K562 (cell line): ENCODE data around the gene FAM20B. TPM values are rescaled to one million over a fixed set of nuclear protein-coding genes. Genes with fewer than 3 reads are reported as not detected.
A peak's percentile ranks its signal among the peaks of the same experiment; 100 is the strongest.

Experiments used
- CHD4 ChIP-seq: fragments of 200-600 bp; sonication (generic); IDR thresholded peaks from 3 replicates; pipeline ENCODE4 v1.6.1; 2012; ENCODE audit warnings: low read depth, mild to moderate bottlenecking, mixed read lengths, low read length, inconsistent platforms; ENCODE audit not compliant: insufficient read depth, insufficient replicate concordance, poor library complexity, severe bottlenecking
- CTBP1 ChIP-seq: fragments of 450-650 bp; IDR thresholded peaks from 2 replicates; pipeline ENCODE4 v1.6.1; 2016; ENCODE audit warnings: borderline replicate concordance
- DDX20 ChIP-seq: fragments of 450-650 bp; IDR thresholded peaks from 2 replicates; pipeline ENCODE4 v1.6.1; 2016; ENCODE audit warnings: missing genetic modification characterization, low read depth, mild to moderate bottlenecking, missing compliant biosample characterization, moderate library complexity
- GATAD2B ChIP-seq: fragments of 450-650 bp; IDR thresholded peaks from 2 replicates; pipeline ENCODE4 v1.6.1; 2017; ENCODE audit warnings: mild to moderate bottlenecking, borderline replicate concordance
- HEY1 ChIP-seq: fragments of 250-450 bp; sonication (Bioruptor Pico); IDR thresholded peaks from 2 replicates; pipeline ENCODE4 v1.5.0; 2020; ENCODE audit warnings: mild to moderate bottlenecking, moderate library complexity, borderline replicate concordance
- KDM4B ChIP-seq, 2 experiments: fragments of 450-650 bp in 1 of 2; sonication (generic) in 1 of 2; IDR thresholded peaks; 2 replicates each; pipeline ENCODE4 v1.6.1; 2016 to 2017; ENCODE audit warnings: borderline replicate concordance in 2 of 2, antibody characterized with exemption in 1 of 2, low read depth in 1 of 2, mild to moderate bottlenecking in 1 of 2
- KLF16 ChIP-seq: IDR thresholded peaks from 2 replicates; pipeline ENCODE4 v1.6.1; 2016; ENCODE audit warnings: antibody characterized with exemption
- LARP7 ChIP-seq: fragments of 450-650 bp; IDR thresholded peaks from 2 replicates; pipeline ENCODE4 v1.6.1; 2016
- NUFIP1 ChIP-seq: fragments of 450-650 bp; IDR thresholded peaks from 2 replicates; pipeline ENCODE4 v1.6.1; 2018; ENCODE audit not compliant: partially characterized antibody
- PHF8 ChIP-seq: fragments of 200-600 bp; sonication (generic); IDR thresholded peaks from 2 replicates; pipeline ENCODE4 v1.6.1; 2012; ENCODE audit warnings: mixed run types, mild to moderate bottlenecking, inconsistent platforms, low read length, moderate library complexity, borderline replicate concordance
- POLR2B ChIP-seq: fragments of 450-650 bp; IDR thresholded peaks from 2 replicates; pipeline ENCODE4 v1.6.1; 2018; ENCODE audit warnings: low read depth; ENCODE audit not compliant: partially characterized antibody
- RBM39 ChIP-seq: fragments of 200-400 bp; formaldehyde crosslinking; optimal IDR thresholded peaks from 2 replicates; pipeline ENCODE3; 2018; ENCODE audit warnings: low read depth, low read length
- SAFB ChIP-seq: fragments of 200-400 bp; formaldehyde crosslinking; IDR thresholded peaks from 2 replicates; pipeline ENCODE4 v1.6.1; 2017; ENCODE audit warnings: low read depth, low read length, borderline replicate concordance
- SOX6 ChIP-seq: fragments of 450-650 bp; IDR thresholded peaks from 2 replicates; pipeline ENCODE4 v1.6.1; 2014; ENCODE audit warnings: mild to moderate bottlenecking
- TARDBP ChIP-seq: fragments of 450-650 bp; IDR thresholded peaks from 2 replicates; pipeline ENCODE4 v1.6.1; 2016
- ZBTB17 ChIP-seq: fragments of 450-650 bp; formaldehyde crosslinking; IDR thresholded peaks from 2 replicates; pipeline ENCODE4 v1.4.0; 2020; ENCODE audit warnings: mild to moderate bottlenecking
- ZKSCAN8 ChIP-seq: fragments of 200-800 bp; sonication (Bioruptor generic); IDR thresholded peaks from 2 replicates; pipeline ENCODE4 v1.6.1; 2016; ENCODE audit warnings: missing genetic modification characterization, missing compliant biosample characterization
- ZNF174 ChIP-seq: fragments of 250-450 bp; sonication (Bioruptor Pico); IDR thresholded peaks from 2 replicates; pipeline ENCODE4 v1.4.0; 2020; ENCODE audit warnings: mild to moderate bottlenecking
- ZNF239 ChIP-seq: fragments of 250-450 bp; sonication (Bioruptor Pico); IDR thresholded peaks from 2 replicates; pipeline ENCODE4 v1.4.0; 2020; ENCODE audit warnings: mild to moderate bottlenecking
- ZNF79 ChIP-seq: fragments of 250-450 bp; sonication (Bioruptor Pico); IDR thresholded peaks from 2 replicates; pipeline ENCODE4 v1.4.0; 2020; ENCODE audit warnings: low read depth, mild to moderate bottlenecking, moderate library complexity
- polyA plus RNA-seq, 8 experiments: library from polyadenylated mRNA; depleted of rRNA in 4 of 8; stranded (reverse) in 5 of 8; unstranded in 3 of 8; fragments of >200 nt; fragmentation: Nextera tagmentation in 2 of 8; fragmentation: Illumina TruSeq in 1 of 8; extraction: Ambion mirVana in 2 of 8; extraction: Trizol in 1 of 8; gene quantifications; 2 replicates each; pipeline versions ENCODE4 v1.2.1 to v1.2.3, GENCODE V29; 2011 to 2014; ENCODE audit warnings: inconsistent platforms in 1 of 8, missing spikeins in 1 of 8
- total RNA-seq, 7 experiments: library from RNA; depleted of rRNA in 6 of 7; stranded (reverse); fragments of >200 nt in 6 of 7; fragmentation: Illumina TruSeq in 2 of 7; extraction: Trizol in 2 of 7; gene quantifications; 2 replicates each; pipeline versions ENCODE4 v1.2.1 to v1.2.3, GENCODE V29; 2011 to 2021; ENCODE audit warnings: low replicate concordance in 1 of 7
- TF ChIP-seq, protein P1 (sequence below): fragments of 250-450 bp; sonication (Bioruptor Pico); IDR thresholded peaks from 2 replicates; pipeline ENCODE4 v1.5.0; 2022; ENCODE audit warnings: mild to moderate bottlenecking
- TF ChIP-seq, protein P2 (sequence below), 3 experiments: fragments of 200-800 bp in 1 of 3; sonication (Bioruptor generic) in 1 of 3; sonication (generic) in 1 of 3; formaldehyde crosslinking in 1 of 3; IDR thresholded peaks; 2 replicates each; pipeline versions ENCODE4 v1.6.1 to v1.8.0; 2016 to 2022; ENCODE audit warnings: mild to moderate bottlenecking in 2 of 3, missing compliant biosample characterization in 2 of 3, missing genetic modification characterization in 2 of 3, missing genetic modification reagents in 1 of 3
- TF ChIP-seq, protein P3 (sequence below): sonication (generic); formaldehyde crosslinking; IDR thresholded peaks from 2 replicates; pipeline ENCODE4 v1.9.0; 2022; ENCODE audit warnings: mild to moderate bottlenecking, missing genetic modification reagents
- TF ChIP-seq, protein P4 (sequence below): fragments of 250-450 bp; sonication (Bioruptor Pico); IDR thresholded peaks from 2 replicates; pipeline ENCODE4 v1.8.0; 2021; ENCODE audit warnings: borderline replicate concordance, mild to moderate bottlenecking, moderate library complexity; ENCODE audit not compliant: poor library complexity, severe bottlenecking

FAM20B gene
- total and polyA plus RNA-seq, 9 of the 15 experiments (the other 6 are each of a cell fraction or from before 2014, with no cell fraction given), result 7.2 to 67.5 (median 42.9) TPM

DNA sequence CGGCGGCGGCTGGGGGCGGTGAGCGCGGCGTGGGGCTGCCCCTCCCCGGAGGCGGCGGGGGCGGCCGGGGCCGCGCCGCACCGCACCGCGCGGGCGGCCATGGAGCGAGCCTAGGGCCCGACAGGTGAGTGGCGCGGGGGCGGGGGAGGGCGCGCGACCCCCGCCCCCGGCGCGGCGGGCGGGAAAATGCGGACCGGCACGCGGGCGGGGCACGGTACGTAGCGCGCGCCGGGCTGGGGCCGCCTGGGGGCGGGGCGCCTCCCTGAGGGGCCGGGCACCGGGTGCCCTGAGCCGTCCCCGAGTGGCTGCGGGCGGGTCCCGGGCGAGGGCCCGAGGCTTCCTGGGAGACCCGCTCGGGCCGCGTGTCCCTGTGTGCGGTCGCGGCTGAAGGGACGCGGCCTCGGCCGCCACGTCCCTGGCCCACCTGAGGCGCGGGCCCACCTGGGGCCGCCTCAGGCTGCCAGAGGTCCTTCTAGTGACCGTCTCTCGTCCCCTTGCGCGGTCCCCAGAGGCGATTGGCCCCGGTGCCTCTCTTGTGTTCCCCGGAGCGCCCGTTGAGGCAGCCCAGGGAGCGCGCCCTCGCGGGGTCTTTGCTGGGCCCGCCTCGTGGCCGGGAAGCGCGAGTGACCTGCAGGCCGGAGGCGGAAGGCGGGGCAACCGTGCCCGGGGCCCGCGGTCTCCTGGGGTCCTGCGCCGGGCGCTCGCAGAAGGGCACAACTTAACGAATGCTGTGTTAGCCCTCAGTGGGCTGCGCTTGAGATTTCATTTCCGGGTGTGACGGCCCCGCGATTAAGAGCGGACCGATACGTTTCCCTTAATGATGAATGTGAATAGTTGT, 500 bp downstream of the FAM20B start (continued):
- TF ChIP-seq KDM4B (IDR thresholded peaks at IDR 0.05; ENCODE audit: borderline replicate concordance in 2 of 2, low read depth in 1 of 2), result 0 out of 4 replicates have a peak, but pooled peaks of 1 of the 2 experiments have one; percentile 70
- no peak for TF ChIP-seq LARP7
- peak; percentile 89; the same call in 1 of the 2 replicates for TF ChIP-seq GATAD2B
- TF ChIP-seq POLR2B, result peak; percentile 16
- no peak for TF ChIP-seq SOX6
- TF ChIP-seq KLF16, result no peak
- peak; percentile 91 for TF ChIP-seq PHF8
- no peak; the same call in 1 of the 2 replicates for TF ChIP-seq TARDBP
- no peak for TF ChIP-seq ZNF239 (CRISPR knock-in tag)
- TF ChIP-seq ZKSCAN8 (CRISPR knock-in tag), result no peak
- TF ChIP-seq NUFIP1, result no peak
- no peak for TF ChIP-seq DDX20
- TF ChIP-seq SAFB, result 0 out of 2 replicates have a peak, but pooled peaks have one; percentile 53
- TF ChIP-seq, protein P1, sequence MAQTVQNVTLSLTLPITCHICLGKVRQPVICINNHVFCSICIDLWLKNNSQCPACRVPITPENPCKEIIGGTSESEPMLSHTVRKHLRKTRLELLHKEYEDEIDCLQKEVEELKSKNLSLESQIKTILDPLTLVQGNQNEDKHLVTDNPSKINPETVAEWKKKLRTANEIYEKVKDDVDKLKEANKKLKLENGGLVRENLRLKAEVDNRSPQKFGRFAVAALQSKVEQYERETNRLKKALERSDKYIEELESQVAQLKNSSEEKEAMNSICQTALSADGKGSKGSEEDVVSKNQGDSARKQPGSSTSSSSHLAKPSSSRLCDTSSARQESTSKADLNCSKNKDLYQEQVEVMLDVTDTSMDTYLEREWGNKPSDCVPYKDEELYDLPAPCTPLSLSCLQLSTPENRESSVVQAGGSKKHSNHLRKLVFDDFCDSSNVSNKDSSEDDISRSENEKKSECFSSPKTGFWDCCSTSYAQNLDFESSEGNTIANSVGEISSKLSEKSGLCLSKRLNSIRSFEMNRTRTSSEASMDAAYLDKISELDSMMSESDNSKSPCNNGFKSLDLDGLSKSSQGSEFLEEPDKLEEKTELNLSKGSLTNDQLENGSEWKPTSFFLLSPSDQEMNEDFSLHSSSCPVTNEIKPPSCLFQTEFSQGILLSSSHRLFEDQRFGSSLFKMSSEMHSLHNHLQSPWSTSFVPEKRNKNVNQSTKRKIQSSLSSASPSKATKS (CRISPR knock-in tag), result no peak
- TF ChIP-seq ZNF174 (CRISPR knock-in tag), result no peak
- TF ChIP-seq, protein P2, sequence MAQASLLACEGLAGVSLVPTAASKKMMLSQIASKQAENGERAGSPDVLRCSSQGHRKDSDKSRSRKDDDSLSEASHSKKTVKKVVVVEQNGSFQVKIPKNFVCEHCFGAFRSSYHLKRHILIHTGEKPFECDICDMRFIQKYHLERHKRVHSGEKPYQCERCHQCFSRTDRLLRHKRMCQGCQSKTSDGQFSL (CRISPR knock-in tag; IDR thresholded peaks at IDR 0.05), result no peak
- TF ChIP-seq, protein P2 (tag; IDR thresholded peaks at IDR 0.05), result 0 out of 4 replicates have a peak, but pooled peaks of 1 of the 2 experiments have one; percentile 16
- TF ChIP-seq CHD4, result no peak
- TF ChIP-seq CTBP1, result peak; percentile 74
- TF ChIP-seq ZNF79 (CRISPR knock-in tag), result peak; percentile 7; the same call in 1 of the 2 replicates
- TF ChIP-seq HEY1 (CRISPR knock-in tag), result no peak
- TF ChIP-seq, protein P3, sequence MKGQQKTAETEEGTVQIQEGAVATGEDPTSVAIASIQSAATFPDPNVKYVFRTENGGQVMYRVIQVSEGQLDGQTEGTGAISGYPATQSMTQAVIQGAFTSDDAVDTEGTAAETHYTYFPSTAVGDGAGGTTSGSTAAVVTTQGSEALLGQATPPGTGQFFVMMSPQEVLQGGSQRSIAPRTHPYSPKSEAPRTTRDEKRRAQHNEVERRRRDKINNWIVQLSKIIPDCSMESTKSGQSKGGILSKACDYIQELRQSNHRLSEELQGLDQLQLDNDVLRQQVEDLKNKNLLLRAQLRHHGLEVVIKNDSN (CRISPR knock-in tag), result 0 out of 2 replicates have a peak, but pooled peaks have one; percentile 16
- TF ChIP-seq, protein P4, sequence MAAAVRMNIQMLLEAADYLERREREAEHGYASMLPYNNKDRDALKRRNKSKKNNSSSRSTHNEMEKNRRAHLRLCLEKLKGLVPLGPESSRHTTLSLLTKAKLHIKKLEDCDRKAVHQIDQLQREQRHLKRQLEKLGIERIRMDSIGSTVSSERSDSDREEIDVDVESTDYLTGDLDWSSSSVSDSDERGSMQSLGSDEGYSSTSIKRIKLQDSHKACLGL (CRISPR knock-in tag), result no peak
- TF ChIP-seq RBM39, result no peak
- peak; percentile 84 for TF ChIP-seq ZBTB17 (CRISPR knock-in tag)
